Mesendoderm (in vitro differentiated cells): ENCODE data around the gene ADGRA1.
A peak's percentile ranks its signal among the peaks of the same experiment; 100 is the strongest.

Source experiments
- DNase-seq: peaks from one replicate; pipeline ENCODE4 v3.0.0; 2013
- H2AK5ac ChIP-seq: 2 replicates; pipeline ENCODE4 v1.6.1; 2013; ENCODE audit warnings: low read length, inconsistent platforms
- H2BK120ac ChIP-seq: 2 replicates; pipeline ENCODE4 v1.6.1; 2013; ENCODE audit warnings: low read depth, mild to moderate bottlenecking, low read length, moderate library complexity, mixed read lengths
- H2BK15ac ChIP-seq: replicated peaks from 2 replicates; pipeline ENCODE4 v1.6.1; 2013; ENCODE audit warnings: low read depth, mild to moderate bottlenecking, moderate library complexity
- H2BK5ac ChIP-seq: 2 replicates; pipeline ENCODE4 v1.6.1; 2013; ENCODE audit warnings: low read length, inconsistent platforms
- H3K18ac ChIP-seq: 2 replicates; pipeline ENCODE4 v1.6.1; 2013; ENCODE audit warnings: mild to moderate bottlenecking, low read length, mixed read lengths
- H3K23ac ChIP-seq: one replicate; pipeline ENCODE4 v1.6.1; 2013; ENCODE audit warnings: low read length
- H3K27ac ChIP-seq: 2 replicates; pipeline ENCODE4 v1.5.1; 2013; ENCODE audit warnings: low read depth, mild to moderate bottlenecking, inconsistent platforms, low read length, moderate library complexity
- H3K27me3 ChIP-seq: 2 replicates; pipeline ENCODE4 v1.6.1; 2013; ENCODE audit warnings: low read length, control low read depth, mild to moderate bottlenecking, inconsistent platforms; ENCODE audit not compliant: insufficient read depth, poor library complexity
- H3K36me3 ChIP-seq: 2 replicates; pipeline ENCODE4 v1.6.1; 2013; ENCODE audit warnings: low read length, inconsistent platforms; ENCODE audit not compliant: control insufficient read depth, insufficient read depth
- H3K4ac ChIP-seq: one replicate; pipeline ENCODE4 v1.6.1; 2013; ENCODE audit warnings: low read depth, mild to moderate bottlenecking, low read length, moderate library complexity
- H3K4me1 ChIP-seq: 2 replicates; pipeline ENCODE4 v1.6.1; 2013; ENCODE audit warnings: low read depth, low read length, inconsistent platforms; ENCODE audit not compliant: control insufficient read depth
- H3K4me2 ChIP-seq: 2 replicates; pipeline ENCODE4 v1.6.1; 2013; ENCODE audit warnings: low read length
- H3K4me3 ChIP-seq: 2 replicates; pipeline ENCODE4 v1.5.1; 2013; ENCODE audit warnings: mild to moderate bottlenecking, low read length
- H3K56ac ChIP-seq: one replicate; pipeline ENCODE4 v1.6.1; 2013; ENCODE audit warnings: low read length
- H3K79me1 ChIP-seq: 2 replicates; pipeline ENCODE4 v1.6.1; 2013; ENCODE audit warnings: low read length, inconsistent platforms
- H3K79me2 ChIP-seq: 2 replicates; pipeline ENCODE4 v1.6.1; 2013; ENCODE audit warnings: mild to moderate bottlenecking, low read length; ENCODE audit not compliant: control insufficient read depth, insufficient read depth
- H3K9ac ChIP-seq: 2 replicates; pipeline ENCODE4 v1.6.1; 2013; ENCODE audit warnings: low read length, inconsistent platforms
- H4K5ac ChIP-seq: one replicate; pipeline ENCODE4 v1.6.1; 2013; ENCODE audit warnings: low read length
- H4K8ac ChIP-seq: one replicate; pipeline ENCODE4 v1.6.1; 2013; ENCODE audit warnings: low read depth, mild to moderate bottlenecking, control low read depth, low read length, moderate library complexity
- WGBS: extraction: QIAGEN DNeasy Blood & Tissue Kit; methylation state at CpG from one replicate; pipeline ENCODE4 v1.1.7; 2013; ENCODE audit warnings: low lambda C conversion rate, missing lambda C conversion rate; ENCODE audit not compliant: insufficient coverage; ENCODE audit errors: extremely low coverage; 5-methylcytosine and 5-hydroxymethylcytosine counted together

Gene ADGRA1

DNA sequence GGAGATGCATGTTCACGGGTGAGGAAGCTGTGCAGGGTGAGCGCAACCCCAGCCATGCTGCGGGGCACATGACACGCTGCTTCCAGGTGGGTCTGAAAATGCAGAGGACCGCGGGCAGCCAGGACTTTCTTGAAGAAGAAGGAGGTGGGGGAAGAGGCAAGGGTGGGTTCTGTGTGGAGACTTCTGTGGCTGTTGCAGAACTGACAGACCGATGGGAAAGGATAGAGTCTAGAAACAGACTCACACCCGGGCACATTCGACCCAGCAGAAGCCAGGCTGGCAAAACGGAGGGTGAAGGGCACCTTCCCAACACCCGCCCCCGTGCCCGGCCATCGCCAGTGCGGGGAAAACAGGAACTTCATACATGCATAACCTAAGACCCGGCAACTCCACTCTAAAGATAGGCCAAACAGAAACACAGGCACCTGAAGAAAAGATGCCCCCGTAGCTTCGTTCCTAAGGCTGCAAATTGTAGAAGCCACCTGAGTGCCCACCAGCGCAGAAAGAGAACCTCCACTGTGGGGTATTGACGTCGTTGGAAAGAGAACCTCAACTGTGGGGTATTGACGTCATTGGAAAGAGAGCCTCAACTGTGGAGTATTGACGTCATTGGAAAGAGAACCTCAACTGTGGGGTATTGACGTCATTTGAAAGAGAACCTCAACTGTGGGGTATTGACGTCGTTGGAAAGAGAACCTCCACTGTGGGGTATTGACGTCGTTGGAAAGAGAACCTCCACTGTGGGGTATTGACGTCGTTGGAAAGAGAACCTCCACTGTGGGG is 67.5 kb downstream of the ADGRA1 start:
- H3K27ac ChIP-seq = no peak overlapping the region

DNA sequence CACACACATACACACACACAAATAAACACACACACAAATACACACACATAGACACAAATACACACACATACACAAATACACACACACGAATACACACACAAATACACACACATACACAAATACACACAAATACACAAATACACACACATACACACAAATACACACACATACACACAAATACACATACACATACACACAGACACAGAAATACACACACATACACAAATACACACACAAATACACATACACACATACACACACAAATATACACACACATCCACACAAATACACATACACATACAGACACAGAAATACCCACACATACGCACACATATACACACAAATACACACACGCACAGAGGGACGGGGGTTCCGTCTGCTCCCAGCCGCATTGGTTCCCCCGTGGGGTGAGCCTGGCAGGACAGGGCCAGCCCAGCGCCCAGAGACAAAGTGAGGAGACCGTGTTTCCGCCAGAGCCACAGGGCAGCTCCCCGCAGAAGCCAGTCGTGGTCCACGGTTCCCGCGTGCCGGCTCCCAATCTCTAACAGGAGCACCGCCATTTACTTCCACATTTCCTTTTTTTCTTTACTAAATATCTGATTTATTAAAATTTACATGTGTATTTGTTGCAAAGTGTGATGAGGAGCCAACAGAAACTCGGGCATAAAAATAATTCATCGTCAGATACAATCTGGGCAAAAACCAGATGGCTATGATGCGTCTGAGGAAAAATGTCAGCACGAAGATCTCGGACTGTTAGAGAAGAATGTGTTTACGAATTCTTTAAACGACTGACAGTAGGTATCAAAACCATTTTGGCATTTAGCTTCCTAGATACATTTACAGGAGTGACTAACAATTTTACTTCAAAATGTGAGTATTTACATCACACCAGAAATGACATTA is 69.2 kb downstream of the ADGRA1 start:
- WGBS = 100% methylated on average over 1 of the region's 24 CpGs
- no peak overlapping the region for H3K4ac ChIP-seq
- no peak overlapping the region for H3K4me2 ChIP-seq
- H3K27me3 ChIP-seq = no peaks in the 10 kb centered on the region
- no peaks in the 10 kb centered on the region for H3K79me1 ChIP-seq
- H3K18ac ChIP-seq = no peak overlapping the region
- no peaks in the 10 kb centered on the region for H3K79me2 ChIP-seq
- no peak overlapping the region for H2BK5ac ChIP-seq
- H2BK120ac ChIP-seq = no peak overlapping the region
- no peak overlapping the region for H3K9ac ChIP-seq
- no peak overlapping the region for H3K4me3 ChIP-seq
- no peak overlapping the region for H4K5ac ChIP-seq
- no peak overlapping the region for H4K8ac ChIP-seq
- H3K23ac ChIP-seq = no peak overlapping the region
- H3K4me1 ChIP-seq = no peaks in the 10 kb centered on the region
- no peak overlapping the region for H3K27ac ChIP-seq
- DNase-seq = no peak
- no peak overlapping the region for H2BK15ac ChIP-seq
- H2AK5ac ChIP-seq = no peak overlapping the region
- no peak overlapping the region for H3K56ac ChIP-seq
- no peaks in the 10 kb centered on the region for H3K36me3 ChIP-seq

More for the DNA sequence above, 67.5 kb downstream of the ADGRA1 start:
- H3K56ac ChIP-seq = no peak overlapping the region
- WGBS = no CpG with 5 or more reads among the region's 30 CpGs
- no peak overlapping the region for H2BK5ac ChIP-seq
- no peak for DNase-seq
- no peak overlapping the region for H4K5ac ChIP-seq
- H3K4me1 ChIP-seq = no peaks in the 10 kb centered on the region
- H2BK120ac ChIP-seq = no peak overlapping the region
- no peak overlapping the region for H3K4me3 ChIP-seq
- H3K79me1 ChIP-seq = no peaks in the 10 kb centered on the region
- no peak overlapping the region for H3K23ac ChIP-seq
- no peaks in the 10 kb centered on the region for H3K36me3 ChIP-seq
- no peak overlapping the region for H3K4me2 ChIP-seq
- no peak overlapping the region for H3K18ac ChIP-seq
- no peak overlapping the region for H4K8ac ChIP-seq
- H2BK15ac ChIP-seq = no peak overlapping the region
- H3K4ac ChIP-seq = no peak overlapping the region
- H3K79me2 ChIP-seq = no peaks in the 10 kb centered on the region
- H2AK5ac ChIP-seq = no peak overlapping the region
- no peak overlapping the region for H3K9ac ChIP-seq
- H3K27me3 ChIP-seq = no peaks in the 10 kb centered on the region

DNA sequence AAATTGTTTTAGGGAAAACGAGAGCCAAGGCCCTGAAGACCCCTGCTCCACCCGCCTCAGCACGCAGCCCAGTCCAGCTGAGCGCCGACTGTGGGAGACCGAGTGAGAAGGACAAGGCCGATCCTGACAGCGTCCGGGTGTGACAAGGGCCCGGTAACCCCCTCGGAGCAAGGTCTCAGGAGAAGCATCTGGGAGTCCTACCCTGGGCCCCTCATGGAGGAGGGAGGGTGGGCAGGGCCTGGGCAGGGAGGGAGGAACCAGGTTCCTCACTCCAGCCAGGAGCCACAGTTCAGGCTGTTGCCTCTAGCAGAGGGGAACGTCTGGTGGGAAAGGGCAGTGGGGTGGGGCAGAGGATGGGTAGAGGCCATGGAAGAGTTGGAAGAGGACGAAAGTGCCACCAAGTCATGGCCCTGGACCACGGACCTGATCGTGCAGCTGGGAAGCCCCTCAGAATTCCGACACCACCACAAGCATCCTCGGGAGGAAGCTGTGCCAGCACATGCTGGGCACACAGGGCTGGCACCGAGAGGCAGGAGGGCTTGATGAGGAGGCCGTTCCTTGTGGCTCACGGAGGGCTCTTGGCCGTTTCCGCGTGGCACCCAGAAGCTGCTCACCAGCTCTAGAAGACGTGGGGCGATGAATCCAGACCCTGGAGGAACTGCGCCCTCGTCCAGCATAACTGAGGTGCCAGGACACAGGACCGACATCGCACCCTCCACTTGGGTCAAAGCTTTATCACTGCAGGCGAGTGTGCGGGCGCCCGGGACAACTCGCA is 70.1 kb downstream of the ADGRA1 start:
- no peak overlapping the region for H3K27ac ChIP-seq
- no peaks in the 10 kb centered on the region for H3K79me2 ChIP-seq
- no peaks in the 10 kb centered on the region for H3K79me1 ChIP-seq
- no peak overlapping the region for H4K5ac ChIP-seq
- H2BK15ac ChIP-seq = no peak overlapping the region
- no CpG with 5 or more reads among the region's 34 CpGs for WGBS
- DNase-seq = no peak
- H3K23ac ChIP-seq = no peak overlapping the region
- no peak overlapping the region for H3K4ac ChIP-seq
- no peak overlapping the region for H4K8ac ChIP-seq
- H3K56ac ChIP-seq = no peak overlapping the region
- H3K9ac ChIP-seq = no peak overlapping the region
- H2BK5ac ChIP-seq = no peak overlapping the region
- H3K4me2 ChIP-seq = no peak overlapping the region
- H3K4me3 ChIP-seq = no peak overlapping the region
- no peaks in the 10 kb centered on the region for H3K36me3 ChIP-seq
- no peaks in the 10 kb centered on the region for H3K4me1 ChIP-seq
- H2BK120ac ChIP-seq = no peak overlapping the region
- H3K27me3 ChIP-seq = no peaks in the 10 kb centered on the region
- H2AK5ac ChIP-seq = no peak overlapping the region
- H3K18ac ChIP-seq = no peak overlapping the region

DNA sequence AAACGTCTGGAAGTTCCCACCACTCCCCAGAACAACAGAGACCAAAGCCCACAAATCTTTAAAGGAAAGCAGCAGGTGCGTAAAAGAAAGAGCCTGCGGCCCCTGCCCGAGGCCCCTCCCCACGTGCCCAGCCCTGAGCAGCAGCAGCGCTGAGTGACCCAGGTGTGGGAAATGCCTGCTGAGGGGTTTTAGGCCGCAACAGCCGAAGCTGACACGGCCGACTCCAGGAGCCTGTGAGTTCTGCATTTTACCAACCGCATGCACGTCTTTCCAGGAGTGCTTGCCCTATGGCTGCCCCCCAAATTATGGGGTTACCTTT is 70.7 kb downstream of the ADGRA1 start:
- Histone ChIP-seq H4K8ac (no peak overlapping the region), H3K4me1 (no peaks in the 10 kb centered on the region), H3K4me2 (no peak overlapping the region), H3K4me3 (no peak overlapping the region), H4K5ac (no peak overlapping the region), H3K23ac (no peak overlapping the region), H3K79me1 (no peaks in the 10 kb centered on the region), H2BK120ac (no peak overlapping the region), H2BK5ac (no peak overlapping the region), H3K27me3 (no peaks in the 10 kb centered on the region), H3K56ac (no peak overlapping the region), H2AK5ac (no peak overlapping the region), H3K4ac (no peak overlapping the region), H3K36me3 (no peaks in the 10 kb centered on the region), H3K27ac (no peak overlapping the region), H3K79me2 (no peaks in the 10 kb centered on the region), H2BK15ac (no peak overlapping the region), H3K9ac (no peak overlapping the region), H3K18ac (no peak overlapping the region)
- no peak for DNase-seq
- no CpG with 5 or more reads among the region's 12 CpGs for WGBS

DNA sequence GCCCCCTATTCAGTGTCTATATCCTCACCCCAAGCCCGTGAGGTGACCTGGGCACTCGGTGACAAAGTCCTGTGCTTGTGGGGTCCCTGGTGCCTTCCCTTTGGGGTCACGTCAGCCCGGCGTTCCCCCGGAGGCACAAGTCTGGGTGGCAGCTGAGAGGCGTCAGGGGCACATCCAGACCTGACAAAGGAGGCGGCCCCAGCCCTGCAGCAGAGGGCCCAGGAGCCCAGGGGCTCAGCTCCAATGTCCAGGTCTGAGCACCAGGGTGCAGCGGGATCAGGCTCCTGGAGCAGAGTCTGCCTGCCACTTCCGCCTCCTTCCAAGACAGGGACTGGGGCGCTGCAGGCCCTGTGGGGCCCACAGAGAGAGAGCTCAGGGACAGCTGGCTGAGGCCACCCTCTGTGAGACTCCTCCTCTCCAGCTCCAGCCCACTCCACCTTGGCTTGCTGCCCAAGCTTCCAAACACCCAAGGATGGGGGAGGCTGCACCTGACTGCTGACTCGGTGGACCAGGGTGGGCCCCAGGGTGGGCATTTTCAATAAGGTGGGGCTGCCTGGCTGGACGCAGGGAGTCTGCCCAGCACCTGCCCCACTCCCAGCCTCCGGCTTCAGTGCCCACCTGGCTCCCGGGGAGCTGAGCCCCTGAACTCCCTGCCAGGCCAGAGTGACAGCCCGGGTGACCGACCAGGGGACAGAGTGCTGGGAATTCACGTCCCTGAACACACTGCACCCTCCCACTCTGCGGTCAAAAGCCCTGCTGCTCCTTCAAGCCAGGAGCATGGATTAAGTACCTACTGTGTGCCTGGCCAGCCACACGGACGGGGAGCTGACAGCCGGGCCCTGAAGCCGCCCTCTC is 71.3 kb downstream of the ADGRA1 start:
- no peak overlapping the region for H3K4me3 ChIP-seq
- WGBS = no CpG with 5 or more reads among the region's 23 CpGs
- no peak overlapping the region for H3K18ac ChIP-seq
- H2AK5ac ChIP-seq = no peak overlapping the region
- no peak overlapping the region for H2BK15ac ChIP-seq
- no peak overlapping the region for H3K56ac ChIP-seq
- H3K27ac ChIP-seq = no peak overlapping the region
- H3K79me1 ChIP-seq = no peaks in the 10 kb centered on the region
- H3K36me3 ChIP-seq = no peaks in the 10 kb centered on the region
- H2BK5ac ChIP-seq = no peak overlapping the region
- H4K5ac ChIP-seq = no peak overlapping the region
- H3K9ac ChIP-seq = no peak overlapping the region
- no peak overlapping the region for H2BK120ac ChIP-seq
- no peak overlapping the region for H3K4me2 ChIP-seq
- H3K23ac ChIP-seq = no peak overlapping the region
- no peaks in the 10 kb centered on the region for H3K4me1 ChIP-seq
- no peak overlapping the region for H4K8ac ChIP-seq
- no peaks in the 10 kb centered on the region for H3K79me2 ChIP-seq
- no peak overlapping the region for H3K4ac ChIP-seq
- H3K27me3 ChIP-seq = no peaks in the 10 kb centered on the region
- DNase-seq = peak; percentile 33
